GM12891 (cell line): ENCODE measurements around the gene SLC35B2.

Source experiments
- PAX5 ChIP-seq: IDR thresholded peaks from 2 replicates; pipeline ENCODE4 v1.6.1; 2011; ENCODE audit warnings: low read length, moderate library complexity, mild to moderate bottlenecking; ENCODE audit not compliant: insufficient read depth, severe bottlenecking
- POLR2A ChIP-seq: IDR thresholded peaks from 2 replicates; pipeline ENCODE4 v1.6.1; 2011; ENCODE audit warnings: low read depth, low read length, control low read depth
- POLR2AphosphoS5 ChIP-seq: IDR thresholded peaks from 2 replicates; pipeline ENCODE4 v1.6.1; 2011; ENCODE audit warnings: low read depth, low read length, control low read depth
- SPI1 ChIP-seq: IDR thresholded peaks from 2 replicates; pipeline ENCODE4 v1.6.1; 2011; ENCODE audit warnings: low read depth, low read length, control low read depth

DNA sequence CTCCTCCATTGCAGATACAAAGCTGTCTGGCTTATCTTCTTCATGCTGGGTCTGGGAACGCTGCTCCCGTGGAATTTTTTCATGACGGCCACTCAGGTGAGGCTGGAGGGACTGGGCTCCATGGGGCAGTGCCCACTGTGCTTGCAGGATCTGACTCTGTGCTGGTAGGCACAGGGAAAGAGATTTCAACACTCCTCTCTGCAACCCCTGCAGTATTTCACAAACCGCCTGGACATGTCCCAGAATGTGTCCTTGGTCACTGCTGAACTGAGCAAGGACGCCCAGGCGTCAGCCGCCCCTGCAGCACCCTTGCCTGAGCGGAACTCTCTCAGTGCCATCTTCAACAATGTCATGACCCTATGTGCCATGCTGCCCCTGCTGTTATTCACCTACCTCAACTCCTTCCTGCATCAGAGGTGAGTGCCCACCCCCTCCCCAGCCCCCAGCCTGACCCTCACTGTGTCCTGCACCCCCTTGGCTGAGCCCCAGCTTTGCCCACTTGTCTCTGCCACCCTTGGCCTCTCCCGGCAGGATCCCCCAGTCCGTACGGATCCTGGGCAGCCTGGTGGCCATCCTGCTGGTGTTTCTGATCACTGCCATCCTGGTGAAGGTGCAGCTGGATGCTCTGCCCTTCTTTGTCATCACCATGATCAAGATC is 27.8 kb downstream of the SLC35B2 start:
- no peak for TF ChIP-seq POLR2A
- no peak for TF ChIP-seq SPI1
- TF ChIP-seq POLR2AphosphoS5 = no peak
- no peak for TF ChIP-seq PAX5
